BE2C (cell line): Measurements from ENCODE around the gene RASSF6. TPM values are rescaled to one million over a fixed set of nuclear protein-coding genes. Genes with fewer than 3 reads are reported as not detected.
"Not testable (repeated sequence)": the region's sequence is repeated elsewhere in the genome, so short reads cannot be mapped to it uniquely, and the experiment has no call there.

ENCODE experiments used
- DNase-seq: peaks from one replicate; pipeline ENCODE4 v3.0.0-alpha.2; 2020
- H3K27me3 ChIP-seq: fragments of 250-450 bp; sonication (Bioruptor Pico); 2 replicates; pipeline ENCODE4 v1.5.1; 2020; ENCODE audit warnings: mild to moderate bottlenecking
- H3K36me3 ChIP-seq: fragments of 250-450 bp; sonication (Bioruptor Pico); 2 replicates; pipeline ENCODE4 v1.5.1; 2020; ENCODE audit warnings: mild to moderate bottlenecking
- H3K4me1 ChIP-seq: fragments of 250-450 bp; sonication (Bioruptor Pico); 2 replicates; pipeline ENCODE4 v1.5.1; 2020
- H3K4me3 ChIP-seq: 2 replicates; pipeline ENCODE4 v1.5.1; 2011; ENCODE audit warnings: low read depth, low read length
- H3K9me3 ChIP-seq: fragments of 250-450 bp; sonication (Bioruptor Pico); 2 replicates; pipeline ENCODE4 v1.5.1; 2020
- CTCF ChIP-seq: IDR thresholded peaks from 2 replicates; pipeline ENCODE4 v1.5.1; 2012; ENCODE audit warnings: mild to moderate bottlenecking, low read depth, low read length
- polyA plus RNA-seq: library from polyadenylated mRNA; unstranded; fragments of >200 nt; gene quantifications from one replicate; pipeline ENCODE4 v1.2.1, GENCODE V29; 2012; ENCODE audit warnings: low read depth, missing spikeins; ENCODE audit not compliant: insufficient read length, insufficient read depth

RASSF6 gene
- polyA plus RNA-seq: not detected

DNA sequence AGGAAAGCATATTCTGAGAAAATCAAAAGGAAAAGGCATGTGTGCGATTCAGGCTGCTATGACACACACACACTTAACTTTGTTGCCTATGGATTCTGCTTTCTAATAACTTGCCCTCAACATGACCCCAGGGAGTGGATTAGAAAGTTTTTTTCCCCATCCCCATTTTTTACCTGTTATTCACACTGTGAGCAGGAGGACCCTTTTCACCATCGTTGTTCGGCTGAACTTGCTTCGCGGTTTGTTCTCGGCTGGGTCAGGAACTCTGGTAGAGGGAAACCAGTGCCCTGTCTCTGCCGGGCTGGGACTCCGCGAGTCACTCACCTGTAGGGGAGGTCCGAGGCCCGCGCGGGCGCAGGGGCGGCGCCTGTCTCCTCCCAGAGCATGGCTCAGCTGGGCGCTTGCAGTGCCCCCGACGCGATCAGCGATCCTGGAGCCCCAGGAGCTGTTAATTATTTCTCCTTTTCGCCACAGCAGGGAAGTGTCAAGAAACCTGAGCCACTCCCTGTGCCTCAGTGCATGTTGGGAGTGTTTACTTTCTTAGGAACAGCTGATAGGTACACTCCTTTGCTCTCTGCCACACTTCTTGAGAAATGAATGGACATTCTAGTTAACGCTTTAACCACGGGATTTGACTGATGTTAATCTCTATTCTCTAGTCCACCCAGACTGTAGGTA is at the start of gene RASSF6:
Gene RASSF6 (minus strand): TSS at position 322 of the 678 bp plus-strand sequence. CDS start 8,641 bp downstream, outside the sequence.
- H3K36me3 ChIP-seq: no peaks in the 10 kb centered on the region
- no peak for DNase-seq
- TF ChIP-seq CTCF: no peak
- no peak within 1 kb of the TSS for H3K4me3 ChIP-seq
- no peaks in the 10 kb centered on the region for H3K4me1 ChIP-seq
- peaks cover 4% of the 10 kb centered on the region; the same call in 1 of the 2 replicates for H3K27me3 ChIP-seq
- no peaks in the 10 kb centered on the region for H3K9me3 ChIP-seq

DNA sequence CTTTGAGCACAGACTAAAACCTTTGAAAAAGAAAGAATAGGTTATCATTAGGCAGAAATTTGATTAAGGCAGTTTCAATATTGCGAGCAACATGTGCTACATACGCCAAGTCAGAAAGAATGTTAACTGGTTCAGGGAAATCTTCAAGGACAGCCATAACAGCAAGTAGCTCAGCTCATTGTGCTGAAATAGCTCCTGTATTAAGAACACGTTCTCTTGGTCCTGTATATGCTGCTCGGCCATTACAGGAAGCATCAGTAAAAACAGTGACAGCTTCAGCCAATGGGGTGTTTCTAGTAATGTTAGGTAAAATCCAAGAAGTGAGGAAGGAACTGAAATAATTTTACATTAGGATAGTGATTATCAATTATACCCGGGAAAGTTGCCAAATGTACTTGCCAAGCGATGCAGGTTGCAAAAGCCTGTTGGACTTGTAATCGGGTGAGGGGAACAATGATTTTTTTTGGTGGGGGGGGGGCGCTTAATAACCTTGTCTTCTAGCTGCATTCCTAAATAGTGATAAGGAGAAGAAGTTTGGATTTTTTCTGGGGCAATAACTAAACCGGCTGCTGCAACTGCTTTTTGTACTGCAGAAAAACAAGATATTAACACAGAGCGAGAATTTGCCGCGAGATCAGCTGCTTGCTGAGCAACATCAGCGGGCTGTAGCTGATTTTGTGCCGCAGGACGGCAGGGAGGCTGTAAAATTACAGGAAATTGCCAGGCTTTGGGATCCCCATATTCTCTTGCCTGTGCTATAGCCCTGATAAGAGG is 49.4 kb upstream of the RASSF6 start:
- TF ChIP-seq CTCF: no peak
- no peak for DNase-seq
- Histone ChIP-seq H3K4me1 (no peaks in the 10 kb centered on the region), H3K4me3 (no peak overlapping the region), H3K36me3 (no peaks in the 10 kb centered on the region), H3K9me3 (no peaks in the 10 kb centered on the region), H3K27me3 (peaks cover under 1% of the 10 kb centered on the region; the same call in 1 of the 2 replicates)

DNA sequence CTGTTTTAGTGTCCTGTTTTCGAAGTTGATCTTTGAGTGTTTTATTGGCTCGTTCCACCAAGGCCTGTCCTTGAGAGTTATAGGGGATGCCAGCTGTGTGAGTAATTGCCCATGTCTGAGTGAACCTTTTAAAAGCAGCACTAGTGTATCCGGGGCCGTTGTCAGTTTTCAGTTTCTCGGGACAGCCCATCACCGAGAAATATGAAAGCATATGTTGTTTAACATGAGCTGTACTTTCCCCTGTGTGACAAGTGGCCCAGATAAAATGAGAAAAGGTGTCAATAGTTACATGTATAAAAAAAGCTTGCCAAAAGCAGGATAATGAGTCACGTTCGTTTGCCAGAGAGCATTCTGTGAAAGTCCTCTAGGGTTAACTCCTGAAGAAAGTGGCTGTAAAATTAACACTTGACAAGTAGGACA is 48.6 kb upstream of the RASSF6 start:
- Histone ChIP-seq H3K27me3 (no peaks in the 10 kb centered on the region), H3K36me3 (no peaks in the 10 kb centered on the region), H3K4me1 (no peaks in the 10 kb centered on the region), H3K4me3 (no peak overlapping the region), H3K9me3 (no peaks in the 10 kb centered on the region)
- DNase-seq: no peak
- no peak for TF ChIP-seq CTCF

- not testable (repeated sequence) for H3K36me3 ChIP-seq, H3K4me1 ChIP-seq, H3K4me3 ChIP-seq, H3K9me3 ChIP-seq, H3K27me3 ChIP-seq
- DNase-seq: peak; percentile 46
- TF ChIP-seq CTCF: peak; percentile 44
These were observed 45.7 kb upstream of the RASSF6 start for GRCh38 chr4:73665924-73666323.

- Histone ChIP-seq H3K27me3 (no peaks in the 10 kb centered on the region), H3K36me3 (no peaks in the 10 kb centered on the region), H3K4me1 (no peaks in the 10 kb centered on the region), H3K4me3 (no peak overlapping the region), H3K9me3 (no peaks in the 10 kb centered on the region)
- no peak for DNase-seq
- no peak for TF ChIP-seq CTCF
These were observed 44.2 kb upstream of the RASSF6 start for GRCh38 chr4:73664470-73664869.

DNA sequence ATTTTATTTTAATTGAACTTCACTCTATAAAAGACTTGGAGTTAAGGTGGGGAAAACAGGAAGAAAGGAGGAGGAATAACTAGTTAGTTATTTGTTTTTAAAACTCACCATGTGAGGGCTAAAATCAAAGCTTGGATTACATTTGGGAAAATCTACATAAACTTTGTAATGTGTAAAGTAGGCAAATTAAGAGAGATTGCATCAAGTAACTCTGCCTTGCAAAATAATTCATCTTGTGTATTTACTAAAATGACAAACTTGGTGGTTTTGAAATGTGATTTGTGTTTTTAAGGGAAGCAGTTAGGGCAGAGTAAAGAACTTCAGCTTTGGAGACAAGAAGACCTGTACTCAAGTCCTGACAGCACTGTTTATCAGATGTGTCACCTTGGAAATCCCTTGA is 43.3 kb upstream of the RASSF6 start:
- Histone ChIP-seq H3K4me3 (no peak overlapping the region), H3K4me1 (no peaks in the 10 kb centered on the region), H3K9me3 (no peaks in the 10 kb centered on the region), H3K27me3 (no peaks in the 10 kb centered on the region), H3K36me3 (no peaks in the 10 kb centered on the region)
- DNase-seq: no peak
- TF ChIP-seq CTCF: no peak
